HL-60 (cell line): ENCODE results near the gene CAV3.

Experiments used
- DNase-seq, 2 experiments: peaks; one replicate each; pipeline ENCODE4 v3.0.0-alpha.2; 2010 to 2020; ENCODE audit warnings: low read depth in 1 of 2, low spot score in 1 of 2
- H3K27ac ChIP-seq: fragments of 250-450 bp; sonication (Bioruptor Pico); replicated peaks from 2 replicates; pipeline ENCODE4 v1.5.1; 2020; ENCODE audit warnings: mild to moderate bottlenecking, moderate library complexity
- H3K27me3 ChIP-seq: fragments of 250-450 bp; sonication (Bioruptor Pico); 2 replicates; pipeline ENCODE4 v1.5.1; 2021; ENCODE audit warnings: mild to moderate bottlenecking, moderate library complexity; ENCODE audit not compliant: insufficient read depth, poor library complexity, severe bottlenecking
- H3K4me3 ChIP-seq: replicated peaks from 2 replicates; pipeline ENCODE4 v1.5.1; 2011; ENCODE audit warnings: mild to moderate bottlenecking, control low read depth, low read length; ENCODE audit not compliant: insufficient read depth
- GABPA ChIP-seq: IDR thresholded peaks from 2 replicates; pipeline ENCODE4 v1.6.1; 2012; ENCODE audit warnings: low read depth
- POLR2AphosphoS5 ChIP-seq: IDR thresholded peaks from 2 replicates; pipeline ENCODE4 v1.6.1; 2012; ENCODE audit warnings: low read depth
- REST ChIP-seq: IDR thresholded peaks from 2 replicates; pipeline ENCODE4 v1.6.1; 2012; ENCODE audit warnings: low read depth; ENCODE audit not compliant: insufficient replicate concordance
- SPI1 ChIP-seq: IDR thresholded peaks from 2 replicates; pipeline ENCODE4 v1.6.1; 2012; ENCODE audit warnings: low read depth, mild to moderate bottlenecking, borderline replicate concordance
- TF ChIP-seq, protein P1 (sequence below): IDR thresholded peaks from one replicate; pipeline ENCODE4 v1.5.1; 2011; ENCODE audit warnings: low read length, control low read depth, inconsistent platforms; ENCODE audit not compliant: insufficient read depth

Gene CAV3

GRCh38 chr3:8761866-8762265 lies 28.3 kb downstream of the CAV3 start:
- DNase-seq = no peak
- no peak for TF ChIP-seq REST
- no peak for TF ChIP-seq POLR2AphosphoS5
- TF ChIP-seq SPI1 = no peak
- no peak for TF ChIP-seq GABPA
- TF ChIP-seq, protein P1, sequence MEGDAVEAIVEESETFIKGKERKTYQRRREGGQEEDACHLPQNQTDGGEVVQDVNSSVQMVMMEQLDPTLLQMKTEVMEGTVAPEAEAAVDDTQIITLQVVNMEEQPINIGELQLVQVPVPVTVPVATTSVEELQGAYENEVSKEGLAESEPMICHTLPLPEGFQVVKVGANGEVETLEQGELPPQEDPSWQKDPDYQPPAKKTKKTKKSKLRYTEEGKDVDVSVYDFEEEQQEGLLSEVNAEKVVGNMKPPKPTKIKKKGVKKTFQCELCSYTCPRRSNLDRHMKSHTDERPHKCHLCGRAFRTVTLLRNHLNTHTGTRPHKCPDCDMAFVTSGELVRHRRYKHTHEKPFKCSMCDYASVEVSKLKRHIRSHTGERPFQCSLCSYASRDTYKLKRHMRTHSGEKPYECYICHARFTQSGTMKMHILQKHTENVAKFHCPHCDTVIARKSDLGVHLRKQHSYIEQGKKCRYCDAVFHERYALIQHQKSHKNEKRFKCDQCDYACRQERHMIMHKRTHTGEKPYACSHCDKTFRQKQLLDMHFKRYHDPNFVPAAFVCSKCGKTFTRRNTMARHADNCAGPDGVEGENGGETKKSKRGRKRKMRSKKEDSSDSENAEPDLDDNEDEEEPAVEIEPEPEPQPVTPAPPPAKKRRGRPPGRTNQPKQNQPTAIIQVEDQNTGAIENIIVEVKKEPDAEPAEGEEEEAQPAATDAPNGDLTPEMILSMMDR = no peak

DNA sequence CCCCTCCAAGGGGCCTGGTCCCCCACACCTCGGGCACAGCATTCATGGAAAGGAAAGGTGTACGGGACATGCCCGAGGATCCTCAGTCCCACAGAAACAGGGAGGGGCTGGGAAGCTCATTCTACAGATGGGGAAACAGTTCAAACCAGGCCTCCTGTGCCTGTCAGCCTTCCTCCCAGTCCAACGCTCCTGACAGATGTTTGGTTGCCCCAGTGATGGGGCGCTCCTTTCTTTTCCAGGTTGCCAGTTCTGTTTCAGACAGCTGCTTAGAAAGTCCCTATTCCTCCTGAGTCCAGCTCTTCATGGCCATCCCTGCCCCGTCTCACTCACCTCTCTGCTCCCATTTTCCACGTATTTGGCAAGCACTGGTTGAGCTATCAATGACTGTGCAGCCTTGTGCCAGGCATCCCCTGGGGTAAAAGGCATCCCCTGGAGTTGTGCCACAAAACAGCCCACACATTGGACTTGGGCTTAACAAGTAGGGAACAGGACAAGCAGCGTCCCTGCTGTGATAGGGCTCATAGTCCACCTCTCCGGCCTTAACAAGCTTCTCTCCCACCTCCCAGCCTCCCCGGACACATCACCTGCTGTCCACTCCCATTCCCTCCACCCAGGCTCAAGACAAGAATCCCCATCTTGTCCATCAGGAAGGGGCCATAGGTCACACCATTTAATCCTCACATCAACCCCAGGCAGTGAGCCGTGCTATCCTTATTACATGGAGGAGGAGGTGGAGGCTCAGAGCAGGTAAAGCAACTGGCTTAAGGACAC lies 29.2 kb downstream of the CAV3 start:
- Histone ChIP-seq H3K27ac (no peak overlapping the region), H3K4me3 (no peak overlapping the region), H3K27me3 (peaks cover 11% of the 10 kb centered on the region)
- no peak for TF ChIP-seq POLR2AphosphoS5
- no peak for TF ChIP-seq GABPA
- no peak for TF ChIP-seq SPI1
- no peak for TF ChIP-seq REST
- TF ChIP-seq, protein P1 = no peak
- DNase-seq = no peak

More at GRCh38 chr3:8761866-8762265, 28.3 kb downstream of the CAV3 start:
- Histone ChIP-seq H3K4me3 (no peak overlapping the region), H3K27ac (no peak overlapping the region), H3K27me3 (peaks cover 4% of the 10 kb centered on the region)

- Histone ChIP-seq H3K27me3 (peaks cover 24% of the 10 kb centered on the region), H3K4me3 (no peak overlapping the region), H3K27ac (no peak overlapping the region)
- no peak for TF ChIP-seq SPI1
- TF ChIP-seq, protein P1 = no peak
- no peak for TF ChIP-seq POLR2AphosphoS5
- TF ChIP-seq GABPA = no peak
- no peak for TF ChIP-seq REST
- DNase-seq = no peak
Observed at GRCh38 chr3:8764528-8764927, 30.9 kb downstream of the CAV3 start.
